ENCODE data around the gene HIP1.

Gene HIP1

GRCh38 chr7:75650062-75650461 lies 88.7 kb downstream of the HIP1 start:
- Histone ChIP-seq H3K4me1 (ENCODE audit: low read depth, poor library complexity, severe bottlenecking) (peaks cover 6% of the 10 kb centered on the region), H3K4me3 (IDR thresholded peaks at IDR 0.05; ENCODE audit: insufficient read depth, low read depth, low read length) (no peak overlapping the region), H3K27me3 (ENCODE audit: insufficient read depth, low read depth) (no peaks in the 10 kb centered on the region), H3K36me3 (ENCODE audit: insufficient read depth) (no peaks in the 10 kb centered on the region), H4K20me1 (ENCODE audit: insufficient read depth) (no peaks in the 10 kb centered on the region), H3K4me2 (no peak overlapping the region), H3K79me2 (ENCODE audit: insufficient read depth, low read depth) (no peaks in the 10 kb centered on the region), H3K9ac (no peak overlapping the region), H3K27ac (no peak overlapping the region), H2AFZ (ENCODE audit: low read depth) (no peak overlapping the region)
- no peak for TF ChIP-seq CTCF (conservative IDR thresholded peaks at IDR 0.05; ENCODE audit: low read depth, low read length)

- H3K27ac ChIP-seq = no peak overlapping the region
- no peak overlapping the region for H3K4me3 ChIP-seq (IDR thresholded peaks at IDR 0.05; ENCODE audit: insufficient read depth, low read depth, low read length)
- H3K9ac ChIP-seq = no peak overlapping the region
- no peaks in the 10 kb centered on the region for H3K79me2 ChIP-seq (ENCODE audit: insufficient read depth, low read depth)
- H3K27me3 ChIP-seq (ENCODE audit: insufficient read depth, low read depth) = no peaks in the 10 kb centered on the region
- H3K4me2 ChIP-seq = no peak overlapping the region
- H3K36me3 ChIP-seq (ENCODE audit: insufficient read depth) = no peaks in the 10 kb centered on the region
- peaks cover under 1% of the 10 kb centered on the region for H3K4me1 ChIP-seq (ENCODE audit: low read depth, poor library complexity, severe bottlenecking)
- H4K20me1 ChIP-seq (ENCODE audit: insufficient read depth) = no peaks in the 10 kb centered on the region
- TF ChIP-seq CTCF (conservative IDR thresholded peaks at IDR 0.05; ENCODE audit: low read depth, low read length) = no peak
- no peak overlapping the region for H2AFZ ChIP-seq (ENCODE audit: low read depth)
Observed at GRCh38 chr7:75649462-75649861, 89.3 kb downstream of the HIP1 start.

- no peak overlapping the region for H3K4me3 ChIP-seq (IDR thresholded peaks at IDR 0.05; ENCODE audit: insufficient read depth, low read depth, low read length)
- no peaks in the 10 kb centered on the region for H3K36me3 ChIP-seq (ENCODE audit: insufficient read depth)
- no peaks in the 10 kb centered on the region for H3K79me2 ChIP-seq (ENCODE audit: insufficient read depth, low read depth)
- TF ChIP-seq CTCF (conservative IDR thresholded peaks at IDR 0.05; ENCODE audit: low read depth, low read length) = no peak
- no peaks in the 10 kb centered on the region for H4K20me1 ChIP-seq (ENCODE audit: insufficient read depth)
- H3K4me1 ChIP-seq (ENCODE audit: low read depth, poor library complexity, severe bottlenecking) = no peaks in the 10 kb centered on the region
- H3K9ac ChIP-seq = no peak overlapping the region
- H2AFZ ChIP-seq (ENCODE audit: low read depth) = no peak overlapping the region
- H3K27ac ChIP-seq = no peak overlapping the region
- no peak overlapping the region for H3K4me2 ChIP-seq
- H3K27me3 ChIP-seq (ENCODE audit: insufficient read depth, low read depth) = no peaks in the 10 kb centered on the region
Observed at GRCh38 chr7:75647709-75648438, 90.9 kb downstream of the HIP1 start.

- Histone ChIP-seq H3K4me3 (IDR thresholded peaks at IDR 0.05; ENCODE audit: insufficient read depth, low read depth, low read length) (no peak overlapping the region), H3K36me3 (ENCODE audit: insufficient read depth) (no peaks in the 10 kb centered on the region), H3K9ac (no peak overlapping the region), H3K4me2 (no peak overlapping the region), H2AFZ (ENCODE audit: low read depth) (no peak overlapping the region), H3K79me2 (ENCODE audit: insufficient read depth, low read depth) (no peaks in the 10 kb centered on the region), H3K4me1 (ENCODE audit: low read depth, poor library complexity, severe bottlenecking) (no peaks in the 10 kb centered on the region), H3K27ac (no peak overlapping the region), H3K27me3 (ENCODE audit: insufficient read depth, low read depth) (no peaks in the 10 kb centered on the region), H4K20me1 (ENCODE audit: insufficient read depth) (no peaks in the 10 kb centered on the region)
- TF ChIP-seq CTCF (conservative IDR thresholded peaks at IDR 0.05; ENCODE audit: low read depth, low read length) = no peak
Observed at GRCh38 chr7:75646571-75647102, 92.1 kb downstream of the HIP1 start.

Data from KMS-11 (cell line).